Astrocyte (in vitro differentiated cells and primary cell): Measurements from ENCODE around the gene ASF1B. TPM values are rescaled to one million over a fixed set of nuclear protein-coding genes. Genes with fewer than 3 reads are reported as not detected.

Source experiments
- DNase-seq: peaks from one replicate; pipeline ENCODE4 v3.0.0-alpha.2; 2010; ENCODE audit warnings: low read depth
- FAIRE-seq: peaks from 2 replicates; lab custom pipeline; 2011; peaks lifted over from hg19 to GRCh38; lab: Jason Lieb, UNC
- H2AFZ ChIP-seq: 2 replicates; pipeline ENCODE4 v1.6.0; 2012; ENCODE audit warnings: low read depth, low read length, inconsistent platforms
- H3K27ac ChIP-seq: 2 replicates; pipeline ENCODE4 v1.5.1; 2011; ENCODE audit warnings: low read depth, low read length, inconsistent platforms
- H3K27me3 ChIP-seq: 2 replicates; pipeline ENCODE4 v1.6.0; 2011; ENCODE audit warnings: low read length, inconsistent platforms; ENCODE audit not compliant: insufficient read depth
- H3K36me3 ChIP-seq: 2 replicates; pipeline ENCODE4 v1.5.1; 2011; ENCODE audit warnings: low read length, inconsistent platforms; ENCODE audit not compliant: insufficient read depth
- H3K4me1 ChIP-seq: 2 replicates; pipeline ENCODE4 v1.5.1; 2011; ENCODE audit warnings: low read length, inconsistent platforms; ENCODE audit not compliant: insufficient read depth
- H3K4me2 ChIP-seq: 2 replicates; pipeline ENCODE4 v1.6.0; 2012; ENCODE audit warnings: low read length, inconsistent platforms
- H3K4me3 ChIP-seq: 2 replicates; pipeline ENCODE4 v1.5.1; 2011; ENCODE audit warnings: low read depth, mild to moderate bottlenecking, low read length, inconsistent platforms; ENCODE audit not compliant: insufficient read depth
- H3K79me2 ChIP-seq: 2 replicates; pipeline ENCODE4 v1.6.0; 2012; ENCODE audit warnings: mild to moderate bottlenecking, low read length, inconsistent platforms; ENCODE audit not compliant: insufficient read depth
- H3K9ac ChIP-seq: 2 replicates; pipeline ENCODE4 v1.6.0; 2012; ENCODE audit warnings: mild to moderate bottlenecking, low read length, inconsistent platforms
- H3K9me3 ChIP-seq: 2 replicates; pipeline ENCODE4 v1.5.1; 2012; ENCODE audit warnings: low read depth, mild to moderate bottlenecking, low read length, inconsistent platforms; ENCODE audit not compliant: insufficient read depth
- H4K20me1 ChIP-seq: 2 replicates; pipeline ENCODE4 v1.6.0; 2012; ENCODE audit warnings: low read length, inconsistent platforms; ENCODE audit not compliant: insufficient read depth
- H3K27ac Mint-ChIP-seq: one replicate; pipeline ENCODE4 v1.8.0; 2021; ENCODE audit warnings: mild to moderate bottlenecking, mixed read lengths; ENCODE audit not compliant: unreplicated experiment
- H3K27me3 Mint-ChIP-seq: one replicate; pipeline ENCODE4 v1.8.0; 2021; ENCODE audit warnings: low read depth, mixed read lengths; ENCODE audit not compliant: unreplicated experiment
- H3K36me3 Mint-ChIP-seq: one replicate; pipeline ENCODE4 v1.8.0; 2021; ENCODE audit warnings: low read depth, mixed read lengths; ENCODE audit not compliant: unreplicated experiment
- H3K4me1 Mint-ChIP-seq: one replicate; pipeline ENCODE4 v1.8.0; 2021; ENCODE audit warnings: low read depth, mixed read lengths; ENCODE audit not compliant: unreplicated experiment
- H3K4me3 Mint-ChIP-seq: one replicate; pipeline ENCODE4 v1.8.0; 2021; ENCODE audit warnings: mild to moderate bottlenecking, moderate library complexity, mixed read lengths; ENCODE audit not compliant: unreplicated experiment
- H3K9me3 Mint-ChIP-seq: one replicate; pipeline ENCODE4 v1.8.0; 2021; ENCODE audit warnings: mild to moderate bottlenecking, mixed read lengths; ENCODE audit not compliant: unreplicated experiment
- CTCF ChIP-seq: IDR thresholded peaks from 2 replicates; pipeline ENCODE4 v1.5.1; 2011; ENCODE audit warnings: low read depth, mild to moderate bottlenecking, inconsistent platforms, low read length, moderate library complexity; ENCODE audit not compliant: insufficient read depth
- EZH2 ChIP-seq: IDR thresholded peaks from 2 replicates; pipeline ENCODE4 v1.6.1; 2012; ENCODE audit warnings: mild to moderate bottlenecking, low read length, inconsistent platforms; ENCODE audit not compliant: insufficient read depth
- total RNA-seq: library from RNA; stranded (reverse); gene quantifications from 2 replicates; pipeline ENCODE4 v1.2.1, GENCODE V29; 2021

Gene ASF1B
- total RNA-seq, 1 donor from 2014 or later, result 1.9 TPM

- DNase-seq (no peak), FAIRE-seq (no peak)
- H3K9ac ChIP-seq, result no peak overlapping the region
- Mint-ChIP-seq H3K4me3 (peak overlapping the region; percentile 93), H3K27ac (no peak overlapping the region), H3K9me3 (no peaks in the 10 kb centered on the region), H3K27me3 (no peaks in the 10 kb centered on the region), H3K36me3 (peaks cover 4% of the 10 kb centered on the region), H3K4me1 (no peaks in the 10 kb centered on the region)
- H3K36me3 ChIP-seq, result no peaks in the 10 kb centered on the region
- no peak overlapping the region for H2AFZ ChIP-seq
- no peaks in the 10 kb centered on the region for H3K9me3 ChIP-seq
- H3K27ac ChIP-seq, result no peak overlapping the region
- no peak for TF ChIP-seq CTCF
- no peak for TF ChIP-seq EZH2
- H3K4me2 ChIP-seq, result peak overlapping the region; percentile 96
- H3K4me3 ChIP-seq, result no peak overlapping the region
- H4K20me1 ChIP-seq, result no peaks in the 10 kb centered on the region
- H3K4me1 ChIP-seq, result peaks cover 6% of the 10 kb centered on the region
- no peaks in the 10 kb centered on the region for H3K79me2 ChIP-seq
- no peaks in the 10 kb centered on the region for H3K27me3 ChIP-seq
Observed at GRCh38 chr19:14082675-14082960, 53.8 kb downstream of the ASF1B start.

- no peaks in the 10 kb centered on the region for H3K27me3 ChIP-seq
- Mint-ChIP-seq H3K36me3 (peaks cover 8% of the 10 kb centered on the region), H3K4me1 (no peaks in the 10 kb centered on the region), H3K9me3 (no peaks in the 10 kb centered on the region), H3K4me3 (peak overlapping the region; percentile 93), H3K27ac (peak overlapping the region; percentile 75), H3K27me3 (no peaks in the 10 kb centered on the region)
- no peaks in the 10 kb centered on the region for H3K9me3 ChIP-seq
- H3K4me2 ChIP-seq, result peak overlapping the region; percentile 96
- no peaks in the 10 kb centered on the region for H3K36me3 ChIP-seq
- H3K4me3 ChIP-seq, result peak overlapping the region; percentile 76
- no peak for FAIRE-seq
- peak; percentile 31 for DNase-seq
- TF ChIP-seq EZH2 (no peak), CTCF (no peak)
- H3K9ac ChIP-seq, result peak overlapping the region; percentile 84
- no peaks in the 10 kb centered on the region for H4K20me1 ChIP-seq
- H3K27ac ChIP-seq, result peak overlapping the region; percentile 44
- peaks cover 6% of the 10 kb centered on the region for H3K4me1 ChIP-seq
- peak overlapping the region; percentile 83 for H2AFZ ChIP-seq
- no peaks in the 10 kb centered on the region for H3K79me2 ChIP-seq
Observed at GRCh38 chr19:14081797-14082674, 54.4 kb downstream of the ASF1B start.
